Progenitor cell of endocrine pancreas (in vitro differentiated cells): Measurements from ENCODE around the gene SCFD1. TPM values are rescaled to one million over a fixed set of nuclear protein-coding genes. Genes with fewer than 3 reads are reported as not detected.
"Not testable (repeated sequence)": the region's sequence is repeated elsewhere in the genome, so short reads cannot be mapped to it uniquely, and the experiment has no call there.

ENCODE experiments used
- DNase-seq: peaks from one replicate; pipeline ENCODE4 v3.0.0; 2021; ENCODE audit warnings: low spot score; ENCODE audit not compliant: unreplicated experiment
- H3K27ac Mint-ChIP-seq: 2 replicates; pipeline ENCODE4 v1.8.0; 2021; ENCODE audit warnings: mild to moderate bottlenecking, moderate library complexity, mixed read lengths
- H3K27me3 Mint-ChIP-seq: 2 replicates; pipeline ENCODE4 v1.8.0; 2021; ENCODE audit warnings: mixed read lengths
- H3K36me3 Mint-ChIP-seq: 2 replicates; pipeline ENCODE4 v1.8.0; 2022; ENCODE audit warnings: mixed read lengths; ENCODE audit not compliant: insufficient read depth
- H3K4me1 Mint-ChIP-seq: 2 replicates; pipeline ENCODE4 v1.8.0; 2021; ENCODE audit warnings: low read depth, mixed read lengths
- H3K4me3 Mint-ChIP-seq: 2 replicates; pipeline ENCODE4 v1.8.0; 2021; ENCODE audit warnings: low read depth, mild to moderate bottlenecking, moderate library complexity, mixed read lengths
- H3K9me3 Mint-ChIP-seq: 2 replicates; pipeline ENCODE4 v1.8.0; 2021; ENCODE audit warnings: low read depth, mixed read lengths
- total RNA-seq: library from RNA; stranded (reverse); gene quantifications from 2 replicates; pipeline ENCODE4 v1.2.1, GENCODE V29; 2021
- TF ChIP-seq, protein P1 (sequence below): fragments of 200-600 bp; sonication (generic); IDR thresholded peaks from one replicate; pipeline ENCODE4 v1.5.0; 2021; ENCODE audit warnings: antibody characterized with exemption, mild to moderate bottlenecking; ENCODE audit not compliant: unreplicated experiment

The SCFD1 gene
- total RNA-seq, 1 donor from 2014 or later: 97.6 TPM

DNA sequence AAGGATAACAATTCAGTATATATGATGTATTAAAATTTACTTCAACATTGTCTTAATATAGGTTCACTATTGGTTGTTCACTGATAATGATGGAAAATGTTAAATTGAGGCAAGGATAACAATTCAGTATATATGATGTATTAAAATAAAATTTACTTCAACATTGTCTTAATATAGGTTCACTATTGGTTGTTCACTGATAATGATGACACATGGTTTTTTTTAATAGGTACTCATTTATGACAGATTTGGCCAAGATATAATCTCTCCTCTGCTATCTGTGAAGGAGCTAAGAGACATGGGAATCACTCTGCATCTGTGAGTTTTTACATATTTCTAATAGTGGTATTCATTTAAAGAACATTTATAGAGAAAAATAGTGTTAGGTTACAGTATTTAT, 8.1 kb downstream of the SCFD1 start:
- Mint-ChIP-seq H3K4me3 (no peak overlapping the region), H3K27me3 (no peaks in the 10 kb centered on the region), H3K9me3 (no peaks in the 10 kb centered on the region), H3K27ac (no peak overlapping the region), H3K36me3 (peaks cover 8% of the 10 kb centered on the region), H3K4me1 (no peaks in the 10 kb centered on the region)
- TF ChIP-seq, protein P1, sequence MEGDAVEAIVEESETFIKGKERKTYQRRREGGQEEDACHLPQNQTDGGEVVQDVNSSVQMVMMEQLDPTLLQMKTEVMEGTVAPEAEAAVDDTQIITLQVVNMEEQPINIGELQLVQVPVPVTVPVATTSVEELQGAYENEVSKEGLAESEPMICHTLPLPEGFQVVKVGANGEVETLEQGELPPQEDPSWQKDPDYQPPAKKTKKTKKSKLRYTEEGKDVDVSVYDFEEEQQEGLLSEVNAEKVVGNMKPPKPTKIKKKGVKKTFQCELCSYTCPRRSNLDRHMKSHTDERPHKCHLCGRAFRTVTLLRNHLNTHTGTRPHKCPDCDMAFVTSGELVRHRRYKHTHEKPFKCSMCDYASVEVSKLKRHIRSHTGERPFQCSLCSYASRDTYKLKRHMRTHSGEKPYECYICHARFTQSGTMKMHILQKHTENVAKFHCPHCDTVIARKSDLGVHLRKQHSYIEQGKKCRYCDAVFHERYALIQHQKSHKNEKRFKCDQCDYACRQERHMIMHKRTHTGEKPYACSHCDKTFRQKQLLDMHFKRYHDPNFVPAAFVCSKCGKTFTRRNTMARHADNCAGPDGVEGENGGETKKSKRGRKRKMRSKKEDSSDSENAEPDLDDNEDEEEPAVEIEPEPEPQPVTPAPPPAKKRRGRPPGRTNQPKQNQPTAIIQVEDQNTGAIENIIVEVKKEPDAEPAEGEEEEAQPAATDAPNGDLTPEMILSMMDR: no peak
- DNase-seq: no peak

DNA sequence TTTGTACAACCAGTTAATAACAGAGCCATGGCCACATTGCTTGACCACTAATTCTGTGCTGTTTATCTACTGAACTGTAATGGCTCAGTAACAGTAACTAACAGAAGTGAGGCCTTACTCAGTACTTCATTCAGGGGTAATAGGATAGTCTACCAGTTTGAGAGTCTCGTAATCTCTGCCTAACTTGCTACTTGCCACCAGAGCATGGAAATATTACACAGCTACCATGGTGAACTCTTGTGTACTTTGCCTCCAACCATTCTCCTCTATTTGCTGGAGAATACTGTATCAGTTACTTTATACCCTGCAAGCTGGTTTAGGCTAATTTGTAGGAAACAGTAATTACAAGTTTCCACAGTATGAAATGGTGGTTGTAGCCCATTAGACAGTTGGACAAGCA, 10.6 kb downstream of the SCFD1 start:
- no peaks in the 10 kb centered on the region for H3K9me3 Mint-ChIP-seq
- no peaks in the 10 kb centered on the region for H3K4me1 Mint-ChIP-seq
- H3K4me3 Mint-ChIP-seq: no peak overlapping the region
- TF ChIP-seq, protein P1: no peak
- no peaks in the 10 kb centered on the region for H3K27me3 Mint-ChIP-seq
- no peak overlapping the region for H3K27ac Mint-ChIP-seq
- DNase-seq: no peak
- peaks cover 11% of the 10 kb centered on the region for H3K36me3 Mint-ChIP-seq

DNA sequence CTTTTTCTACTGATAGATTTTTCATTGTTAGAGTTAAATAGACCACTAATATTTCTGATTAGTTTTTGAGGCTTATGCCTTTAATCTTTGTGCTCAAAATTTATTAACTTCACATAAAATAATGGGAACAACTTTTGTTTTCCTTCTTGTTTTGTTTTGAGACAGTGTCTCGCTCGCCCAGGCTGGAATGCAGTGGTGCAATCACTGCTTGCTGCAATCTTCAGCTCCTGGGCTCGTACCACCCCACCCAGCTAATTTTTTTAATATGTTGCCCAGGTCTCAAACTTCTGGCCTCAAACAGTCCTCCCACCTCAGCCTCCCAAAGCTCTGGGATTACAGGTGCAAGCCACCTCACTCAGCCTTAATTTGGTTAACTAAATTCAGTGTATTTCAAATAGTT, 16.8 kb downstream of the SCFD1 start:
- TF ChIP-seq, protein P1: no peak
- H3K9me3 Mint-ChIP-seq: peaks cover 1% of the 10 kb centered on the region
- H3K27me3 Mint-ChIP-seq: no peaks in the 10 kb centered on the region
- no peak overlapping the region for H3K4me3 Mint-ChIP-seq
- H3K4me1 Mint-ChIP-seq: peaks cover 11% of the 10 kb centered on the region
- H3K27ac Mint-ChIP-seq: no peak overlapping the region
- DNase-seq: no peak
- H3K36me3 Mint-ChIP-seq: peaks cover 28% of the 10 kb centered on the region

DNA sequence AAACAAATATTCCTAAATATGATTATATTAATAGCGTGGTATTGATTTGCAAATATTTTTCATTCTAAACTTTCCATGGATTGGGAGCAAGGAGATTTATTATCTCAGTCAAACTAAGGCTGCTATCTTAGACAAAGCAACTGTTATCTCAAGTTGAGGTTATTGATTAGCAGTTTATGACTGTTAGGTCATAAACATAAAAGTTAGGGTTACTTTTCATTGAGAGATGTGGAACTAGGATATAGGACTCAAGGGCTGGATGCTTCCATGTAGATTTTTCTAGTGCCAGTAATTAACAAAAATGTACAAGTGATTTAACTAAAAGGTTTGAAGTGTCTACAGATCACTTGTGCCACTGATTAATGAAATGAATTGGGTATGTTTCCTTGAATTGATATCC, 19.1 kb downstream of the SCFD1 start:
- H3K27me3 Mint-ChIP-seq: no peaks in the 10 kb centered on the region
- no peak overlapping the region for H3K27ac Mint-ChIP-seq
- H3K36me3 Mint-ChIP-seq: peaks cover 46% of the 10 kb centered on the region
- no peak overlapping the region for H3K4me3 Mint-ChIP-seq
- H3K9me3 Mint-ChIP-seq: peaks cover 19% of the 10 kb centered on the region
- H3K4me1 Mint-ChIP-seq: peaks cover 11% of the 10 kb centered on the region
- no peak for DNase-seq
- TF ChIP-seq, protein P1: no peak

DNA sequence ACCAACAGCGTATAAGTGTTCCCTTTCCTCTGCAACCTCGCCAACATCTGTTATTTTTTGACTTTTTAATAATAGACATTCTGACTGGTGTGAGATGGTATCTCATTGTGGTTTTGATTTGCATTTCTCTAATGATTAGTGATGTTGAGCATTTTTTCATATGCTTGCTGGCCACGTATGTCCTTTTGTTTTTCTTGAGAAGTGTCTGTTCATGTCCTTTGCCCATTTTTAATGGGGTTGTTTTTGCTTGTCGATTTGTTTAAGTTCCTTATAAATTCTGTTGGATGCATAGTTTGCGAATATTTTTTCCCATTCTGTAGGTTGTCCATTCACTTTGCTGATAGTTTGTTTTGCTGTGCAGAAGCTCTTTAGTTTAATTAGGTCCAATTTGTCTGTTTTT, 22.3 kb downstream of the SCFD1 start:
- peaks cover 11% of the 10 kb centered on the region for H3K4me1 Mint-ChIP-seq
- not testable (repeated sequence) for H3K27ac Mint-ChIP-seq, H3K27me3 Mint-ChIP-seq, H3K4me3 Mint-ChIP-seq, DNase-seq
- peaks cover 47% of the 10 kb centered on the region for H3K36me3 Mint-ChIP-seq
- peaks cover 23% of the 10 kb centered on the region for H3K9me3 Mint-ChIP-seq

DNA sequence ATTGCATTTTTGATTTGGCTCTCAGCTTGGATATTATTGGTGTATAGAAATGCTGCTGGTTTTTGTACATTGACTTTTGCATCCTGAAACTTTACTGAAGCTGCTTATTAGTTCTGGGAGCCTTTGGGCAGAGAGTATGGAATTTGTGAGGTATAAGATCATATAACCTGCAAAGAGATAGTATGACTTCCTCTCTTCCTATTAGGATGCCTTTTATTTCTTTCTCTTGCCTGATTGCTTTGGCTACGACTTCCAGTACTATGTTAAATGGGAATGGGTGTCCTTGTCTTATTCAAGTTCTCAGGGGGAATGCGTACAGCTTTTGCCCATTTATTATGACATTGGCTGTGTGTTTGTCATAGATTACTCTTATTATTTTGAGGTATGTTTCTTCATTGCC, 23.5 kb downstream of the SCFD1 start:
- Mint-ChIP-seq H3K4me3 (no peak overlapping the region), H3K4me1 (peaks cover 8% of the 10 kb centered on the region), H3K27ac (no peak overlapping the region), H3K36me3 (peaks cover 46% of the 10 kb centered on the region), H3K9me3 (peaks cover 23% of the 10 kb centered on the region), H3K27me3 (no peaks in the 10 kb centered on the region)
- TF ChIP-seq, protein P1: no peak
- DNase-seq: no peak
